WI38 (cell line): ENCODE data around the gene ZNF831.

Source experiments
- H3K4me3 ChIP-seq: 2 replicates; pipeline ENCODE4 v1.5.1; 2011; ENCODE audit warnings: low read depth, mild to moderate bottlenecking, control low read depth, low read length
- CTCF ChIP-seq: IDR thresholded peaks from 2 replicates; pipeline ENCODE4 v1.5.1; 2012; ENCODE audit warnings: low read depth, mild to moderate bottlenecking, control low read depth, low read length

Gene ZNF831

GRCh38 chr20:59158673-59159072, 4.9 kb upstream of the ZNF831 start:
- no peak for TF ChIP-seq CTCF
- H3K4me3 ChIP-seq = no peak overlapping the region

GRCh38 chr20:59159091-59159490, 4.5 kb upstream of the ZNF831 start:
- no peak for TF ChIP-seq CTCF
- no peak overlapping the region for H3K4me3 ChIP-seq

- no peak overlapping the region for H3K4me3 ChIP-seq
- no peak for TF ChIP-seq CTCF
Measured at GRCh38 chr20:59159493-59160376, 3.9 kb upstream of the ZNF831 start.

GRCh38 chr20:59160389-59161115, 3.1 kb upstream of the ZNF831 start:
- H3K4me3 ChIP-seq = no peak overlapping the region
- TF ChIP-seq CTCF = no peak

- no peak for TF ChIP-seq CTCF
- no peak overlapping the region for H3K4me3 ChIP-seq
Measured at GRCh38 chr20:59161721-59162120, 1.9 kb upstream of the ZNF831 start.

- TF ChIP-seq CTCF = no peak
- H3K4me3 ChIP-seq = no peak overlapping the region
Measured at GRCh38 chr20:59164686-59165391, 1.2 kb downstream of the ZNF831 start.
